H1 (cell line): Measurements from ENCODE around the gene NCKIPSD. TPM values are rescaled to one million over a fixed set of nuclear protein-coding genes. Genes with fewer than 3 reads are reported as not detected.

ENCODE experiments used
- BACH1 ChIP-seq: IDR thresholded peaks from 2 replicates; pipeline ENCODE4 v1.6.1; 2012; ENCODE audit warnings: low read length, improper control_type of control experiment
- CTCF ChIP-seq, 3 experiments: IDR thresholded peaks; 1 replicate in 2 of 3; 2 replicates in 1 of 3; pipeline versions ENCODE4 v1.5.1 to v1.6.1; 2011; ENCODE audit warnings: low read length in 3 of 3, mild to moderate bottlenecking in 3 of 3, inconsistent platforms in 2 of 3, low read depth in 1 of 3, moderate library complexity in 1 of 3; ENCODE audit not compliant: insufficient read depth in 1 of 3; ENCODE audit errors: control extremely low read depth in 1 of 3
- GTF2F1 ChIP-seq: IDR thresholded peaks from 2 replicates; pipeline ENCODE4 v1.6.1; 2012; ENCODE audit warnings: low read depth, low read length, improper control_type of control experiment, borderline replicate concordance
- SAP30 ChIP-seq: fragments of 300-600 bp; sonication (generic); IDR thresholded peaks from 2 replicates; pipeline ENCODE4 v1.7.1; 2012; ENCODE audit warnings: low read length, moderate library complexity, mild to moderate bottlenecking, inconsistent platforms; ENCODE audit not compliant: insufficient read depth, insufficient replicate concordance
- SIRT6 ChIP-seq: IDR thresholded peaks from one replicate; pipeline ENCODE4 v1.7.1; 2012; ENCODE audit warnings: low read length, inconsistent platforms
- SP4 ChIP-seq: IDR thresholded peaks from 2 replicates; pipeline ENCODE4 v1.6.1; 2012; ENCODE audit warnings: low read length, inconsistent platforms
- SRF ChIP-seq: IDR thresholded peaks from 2 replicates; pipeline ENCODE4 v1.6.1; 2011; ENCODE audit warnings: mild to moderate bottlenecking, low read depth, low read length, moderate library complexity
- polyA plus RNA-seq, 7 experiments: library from polyadenylated mRNA; depleted of rRNA in 3 of 7; stranded (reverse) in 5 of 7; unstranded in 2 of 7; fragments of >200 nt in 5 of 7; fragments of 200-250 nt in 2 of 7; gene quantifications; 1 replicate in 5 of 7; 2 replicates in 1 of 7; 4 replicates in 1 of 7; pipeline versions ENCODE4 v1.2.1 to v1.2.3, GENCODE V29; 2011 to 2013; ENCODE audit warnings: missing spikeins in 2 of 7, mixed read lengths in 2 of 7
- total RNA-seq: library from RNA; stranded (reverse); fragmentation: NEBNext Ultra II Directional; extraction: Animal tissue kit (Norgen Biotek cat#: 25700); gene quantifications from 2 replicates; pipeline ENCODE4 v1.2.1, GENCODE V29; 2021

The NCKIPSD gene
- total and polyA plus RNA-seq, 2 of the 8 experiments (the other 6 are each of a cell fraction or from before 2014, with no cell fraction given): 34.7 to 91.8 TPM

- no peak for TF ChIP-seq CTCF (IDR thresholded peaks at IDR 0.05; ENCODE audit: control extremely low read depth in 1 of 3, insufficient read depth in 1 of 3, low read depth in 1 of 3, low read length in 3 of 3)
- TF ChIP-seq SRF: no peak
- no peak for TF ChIP-seq SIRT6
- TF ChIP-seq GTF2F1: no peak
- no peak for TF ChIP-seq BACH1
- no peak for TF ChIP-seq SAP30
- TF ChIP-seq SP4: no peak
Measured at GRCh38 chr3:48633256-48633655, 52.5 kb downstream of the NCKIPSD start (continued).
